ENCODE data around the gene MGA.

DNA sequence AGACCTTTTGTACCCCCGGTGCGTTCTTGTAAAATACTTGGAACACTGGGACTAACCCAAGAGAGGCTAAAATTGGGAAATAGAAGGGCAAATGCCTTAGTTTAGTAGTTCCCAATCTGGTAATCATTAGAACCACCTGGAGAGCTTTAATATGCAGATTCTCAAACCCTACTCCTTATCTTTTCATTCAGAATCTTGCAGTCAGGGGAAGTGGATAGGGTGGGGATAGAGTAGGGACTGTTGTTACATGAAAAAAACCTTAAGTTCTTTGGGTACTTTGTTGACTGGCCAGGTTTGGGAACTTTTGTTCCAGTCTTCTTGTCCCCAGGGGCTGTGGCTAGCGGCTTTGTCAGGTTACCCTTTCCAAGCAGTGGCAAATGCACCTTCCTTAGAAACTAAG is 130.0 kb downstream of the MGA start:
- TF ChIP-seq, protein P1, sequence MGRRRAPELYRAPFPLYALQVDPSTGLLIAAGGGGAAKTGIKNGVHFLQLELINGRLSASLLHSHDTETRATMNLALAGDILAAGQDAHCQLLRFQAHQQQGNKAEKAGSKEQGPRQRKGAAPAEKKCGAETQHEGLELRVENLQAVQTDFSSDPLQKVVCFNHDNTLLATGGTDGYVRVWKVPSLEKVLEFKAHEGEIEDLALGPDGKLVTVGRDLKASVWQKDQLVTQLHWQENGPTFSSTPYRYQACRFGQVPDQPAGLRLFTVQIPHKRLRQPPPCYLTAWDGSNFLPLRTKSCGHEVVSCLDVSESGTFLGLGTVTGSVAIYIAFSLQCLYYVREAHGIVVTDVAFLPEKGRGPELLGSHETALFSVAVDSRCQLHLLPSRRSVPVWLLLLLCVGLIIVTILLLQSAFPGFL (CRISPR knock-in tag; IDR thresholded peaks at IDR 0.05; ENCODE audit: borderline replicate concordance): no peak
- TF ChIP-seq, protein P2, sequence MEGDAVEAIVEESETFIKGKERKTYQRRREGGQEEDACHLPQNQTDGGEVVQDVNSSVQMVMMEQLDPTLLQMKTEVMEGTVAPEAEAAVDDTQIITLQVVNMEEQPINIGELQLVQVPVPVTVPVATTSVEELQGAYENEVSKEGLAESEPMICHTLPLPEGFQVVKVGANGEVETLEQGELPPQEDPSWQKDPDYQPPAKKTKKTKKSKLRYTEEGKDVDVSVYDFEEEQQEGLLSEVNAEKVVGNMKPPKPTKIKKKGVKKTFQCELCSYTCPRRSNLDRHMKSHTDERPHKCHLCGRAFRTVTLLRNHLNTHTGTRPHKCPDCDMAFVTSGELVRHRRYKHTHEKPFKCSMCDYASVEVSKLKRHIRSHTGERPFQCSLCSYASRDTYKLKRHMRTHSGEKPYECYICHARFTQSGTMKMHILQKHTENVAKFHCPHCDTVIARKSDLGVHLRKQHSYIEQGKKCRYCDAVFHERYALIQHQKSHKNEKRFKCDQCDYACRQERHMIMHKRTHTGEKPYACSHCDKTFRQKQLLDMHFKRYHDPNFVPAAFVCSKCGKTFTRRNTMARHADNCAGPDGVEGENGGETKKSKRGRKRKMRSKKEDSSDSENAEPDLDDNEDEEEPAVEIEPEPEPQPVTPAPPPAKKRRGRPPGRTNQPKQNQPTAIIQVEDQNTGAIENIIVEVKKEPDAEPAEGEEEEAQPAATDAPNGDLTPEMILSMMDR (IDR thresholded peaks at IDR 0.05): no peak
- TF ChIP-seq JUN (CRISPR knock-in tag; IDR thresholded peaks at IDR 0.05): no peak
- TF ChIP-seq ELF4 (CRISPR knock-in tag; IDR thresholded peaks at IDR 0.05; ENCODE audit: low read depth): no peak
- TF ChIP-seq ATF2 (CRISPR knock-in tag; IDR thresholded peaks at IDR 0.05; ENCODE audit: borderline replicate concordance, low read depth): no peak

Measured in WTC11 (cell line).